OCI-M1 (cell line): ENCODE data around the gene TUBB2B.
"Not testable (repeated sequence)": the region's sequence is repeated elsewhere in the genome, so short reads cannot be mapped to it uniquely, and the experiment has no call there.

Source experiments
- DNase-seq: peaks from one replicate; lab custom pipeline; 2025; lab: John Stamatoyannopoulos, UW

TUBB2B gene

GRCh38 chr6:3258201-3258600, 30.7 kb upstream of the TUBB2B start:
- DNase-seq: no peak

GRCh38 chr6:3253597-3253961, 26.1 kb upstream of the TUBB2B start:
- no peak for DNase-seq

- DNase-seq: no peak
Measured at GRCh38 chr6:3252861-3253596, 25.6 kb upstream of the TUBB2B start.

DNA sequence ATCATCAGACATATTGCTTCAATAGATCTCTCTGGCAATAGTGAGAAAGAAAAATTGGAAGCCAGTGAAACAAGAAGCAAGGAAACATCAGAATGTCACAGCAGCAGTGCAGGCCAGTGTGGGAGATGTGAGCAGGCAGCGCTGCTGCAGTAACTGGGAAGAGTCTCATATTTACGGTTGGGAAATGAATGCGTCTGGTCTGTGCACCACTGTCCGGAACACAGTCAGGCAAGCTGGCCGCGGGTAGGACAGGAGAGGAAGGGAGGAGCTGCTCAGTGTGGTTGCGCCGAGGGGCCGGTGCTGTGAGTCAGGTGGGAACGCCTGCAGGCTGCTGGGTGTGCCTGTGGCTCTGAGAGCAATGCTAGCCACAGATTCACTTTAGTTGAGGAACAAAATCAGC, 24.9 kb upstream of the TUBB2B start:
- DNase-seq: no peak

DNA sequence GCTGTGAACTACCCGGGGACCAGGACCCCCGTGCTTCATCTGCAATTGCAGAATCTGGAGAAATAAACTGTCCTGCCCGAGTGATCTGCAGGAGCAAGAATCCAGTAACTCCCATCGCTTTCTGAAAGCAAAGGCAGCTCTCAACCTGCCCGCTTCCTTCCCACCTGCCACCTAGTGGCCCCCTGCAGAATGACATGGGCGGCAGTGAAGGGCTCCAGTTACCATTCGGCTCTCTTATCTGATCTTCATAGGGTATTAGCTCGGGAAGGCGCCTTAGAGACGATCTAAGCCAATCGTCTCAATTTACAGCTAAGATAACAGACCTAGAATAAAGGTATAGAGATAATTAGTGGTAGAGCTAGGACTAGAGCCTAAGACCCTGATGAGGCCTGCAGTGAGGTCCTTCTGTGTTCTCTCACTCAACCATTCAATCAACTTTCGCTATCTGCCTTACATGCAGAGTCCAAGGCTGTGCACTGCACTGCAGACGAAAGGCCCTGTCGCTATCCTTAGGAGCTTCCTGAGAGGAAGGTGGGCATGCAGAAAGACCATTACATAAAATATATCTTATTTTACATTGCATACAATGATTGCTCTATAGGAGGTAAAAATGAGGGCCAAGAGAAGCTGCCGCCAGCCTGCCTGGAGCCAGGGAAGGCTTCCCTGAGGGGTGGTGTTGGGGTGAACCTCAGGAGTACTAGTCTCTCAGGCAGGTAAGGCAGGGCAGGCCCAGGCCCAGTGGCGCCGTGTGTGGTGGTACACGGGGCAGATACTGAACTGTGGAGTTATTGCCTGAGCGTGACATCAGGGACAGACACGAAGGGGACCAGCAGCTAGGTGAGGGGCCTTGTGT, 24.2 kb upstream of the TUBB2B start:
- peak; percentile 97 for DNase-seq

GRCh38 chr6:3250231-3250675, 22.8 kb upstream of the TUBB2B start:
- no peak for DNase-seq

- DNase-seq: no peak
Measured at GRCh38 chr6:3249821-3250220, 22.4 kb upstream of the TUBB2B start.

DNA sequence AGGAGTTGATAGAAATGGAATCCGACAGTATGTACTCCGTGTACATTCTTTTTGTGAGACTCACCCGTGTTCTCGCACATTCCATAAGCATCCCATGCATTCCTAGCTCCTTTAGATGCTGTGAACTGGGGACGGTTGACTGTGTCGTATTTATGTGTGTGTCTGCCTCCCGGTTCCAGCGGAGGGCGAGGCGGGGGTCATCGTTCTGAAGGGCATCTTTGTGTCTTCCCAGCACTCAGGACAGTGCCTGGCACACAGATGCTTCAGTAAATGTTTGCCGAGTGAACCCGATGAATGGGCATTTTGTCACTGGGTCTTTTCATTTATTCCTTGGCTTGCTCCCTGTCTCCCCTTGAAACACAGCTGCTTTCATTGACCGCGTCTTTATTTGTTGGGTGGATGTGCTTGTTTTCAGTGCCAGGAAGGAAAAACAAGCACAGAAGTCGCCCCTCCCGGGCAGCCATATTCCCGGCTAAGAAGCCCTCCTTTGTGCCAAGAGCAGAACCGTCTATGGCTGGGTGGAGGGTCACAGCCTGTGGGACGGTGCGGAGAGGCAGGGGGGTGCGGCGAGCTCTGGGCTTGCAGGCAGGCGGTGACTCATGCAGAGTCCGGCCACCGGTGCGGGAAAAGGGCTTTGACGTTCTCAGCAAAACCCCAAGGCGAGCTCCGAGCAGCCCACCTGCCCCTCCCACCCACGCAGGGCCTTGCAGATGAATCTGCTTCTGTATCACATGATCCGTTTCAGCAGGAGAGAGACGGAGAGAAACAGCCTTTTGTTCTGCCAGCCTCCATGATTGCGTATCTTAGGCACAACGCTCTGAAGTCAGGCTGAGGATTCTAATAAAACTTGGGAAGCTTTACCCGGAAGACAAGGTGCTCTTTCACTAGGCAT, 20.0 kb upstream of the TUBB2B start:
- DNase-seq: no peak

- no peak for DNase-seq
Measured at GRCh38 chr6:3245216-3245615, 17.8 kb upstream of the TUBB2B start.

- not testable (repeated sequence) for DNase-seq
Measured at GRCh38 chr6:3244832-3245161, 17.3 kb upstream of the TUBB2B start.

GRCh38 chr6:3244003-3244831, 16.8 kb upstream of the TUBB2B start:
- DNase-seq: no peak

- no peak for DNase-seq
Measured at GRCh38 chr6:3242768-3243167, 15.3 kb upstream of the TUBB2B start.

DNA sequence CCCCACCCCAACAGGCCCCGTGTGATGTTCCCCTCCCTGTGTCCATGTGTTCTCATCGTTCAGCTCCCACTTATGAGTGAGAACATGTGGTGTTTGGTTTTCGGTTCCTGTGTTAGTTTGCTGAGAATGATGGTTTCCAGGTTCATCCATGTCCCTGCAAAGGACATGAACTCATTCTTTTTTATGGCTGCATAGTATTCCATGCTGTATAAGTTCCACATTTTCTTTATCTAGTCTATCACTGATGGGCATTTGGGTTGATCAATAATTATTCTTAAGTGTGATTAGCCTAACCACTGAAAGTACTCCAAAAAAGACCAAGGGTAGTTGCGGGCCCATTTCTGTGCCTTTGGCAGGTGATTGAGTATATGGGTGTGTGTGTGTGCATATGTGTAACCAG, 14.3 kb upstream of the TUBB2B start:
- not testable (repeated sequence) for DNase-seq

DNA sequence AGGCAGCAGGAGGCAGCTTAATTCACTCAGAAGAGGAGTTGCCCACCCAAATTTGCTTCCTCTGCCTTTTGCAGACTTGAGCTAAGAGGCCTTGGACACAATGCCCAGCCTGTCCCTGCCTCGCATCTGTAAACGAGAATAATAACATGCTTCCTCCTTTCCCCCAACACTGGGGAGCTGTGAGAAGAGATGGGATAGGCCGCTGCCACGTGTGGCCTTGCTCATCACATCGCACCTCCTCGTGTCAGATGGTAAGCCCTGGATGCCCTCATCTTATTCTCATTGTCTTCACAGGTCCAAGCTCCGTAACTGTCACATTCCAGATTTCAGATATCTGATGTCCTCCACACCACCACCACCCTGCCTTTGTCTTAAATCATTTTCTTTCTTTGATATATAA, 13.1 kb upstream of the TUBB2B start:
- DNase-seq: no peak

DNA sequence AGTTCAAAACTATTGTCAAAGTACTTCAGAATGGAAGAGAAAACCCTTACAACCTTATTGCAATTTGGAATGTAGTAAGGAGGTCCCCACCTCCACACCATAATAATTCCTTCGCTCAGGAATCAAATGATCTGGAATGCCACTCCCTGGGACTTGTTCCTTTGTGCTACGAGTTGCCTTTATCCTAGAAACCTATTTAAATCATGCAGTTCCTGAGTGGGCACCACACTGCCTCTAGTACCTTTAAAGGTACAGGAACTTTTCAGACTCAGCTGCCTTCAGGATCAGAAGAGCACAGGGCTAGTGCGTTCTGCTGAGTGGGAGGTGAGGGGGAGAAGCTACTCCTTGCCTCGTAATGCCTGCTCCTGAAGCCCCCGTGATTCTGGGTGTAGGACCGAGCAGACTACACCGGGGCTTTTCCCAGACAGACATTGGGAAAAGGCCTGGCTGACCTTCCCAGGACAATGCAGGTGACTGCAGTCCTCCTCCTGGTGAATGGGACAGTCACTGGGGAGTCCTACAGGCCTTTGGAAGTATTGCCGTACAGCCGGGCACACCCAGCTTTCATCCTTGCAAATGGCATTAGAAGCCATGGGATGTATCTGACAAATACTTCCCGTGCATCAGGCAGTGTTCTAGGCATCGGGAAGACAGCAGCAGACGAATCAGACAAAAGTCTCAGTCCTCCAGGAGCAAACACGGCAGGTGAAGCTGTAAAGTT, 11.8 kb upstream of the TUBB2B start:
- no peak for DNase-seq

DNA sequence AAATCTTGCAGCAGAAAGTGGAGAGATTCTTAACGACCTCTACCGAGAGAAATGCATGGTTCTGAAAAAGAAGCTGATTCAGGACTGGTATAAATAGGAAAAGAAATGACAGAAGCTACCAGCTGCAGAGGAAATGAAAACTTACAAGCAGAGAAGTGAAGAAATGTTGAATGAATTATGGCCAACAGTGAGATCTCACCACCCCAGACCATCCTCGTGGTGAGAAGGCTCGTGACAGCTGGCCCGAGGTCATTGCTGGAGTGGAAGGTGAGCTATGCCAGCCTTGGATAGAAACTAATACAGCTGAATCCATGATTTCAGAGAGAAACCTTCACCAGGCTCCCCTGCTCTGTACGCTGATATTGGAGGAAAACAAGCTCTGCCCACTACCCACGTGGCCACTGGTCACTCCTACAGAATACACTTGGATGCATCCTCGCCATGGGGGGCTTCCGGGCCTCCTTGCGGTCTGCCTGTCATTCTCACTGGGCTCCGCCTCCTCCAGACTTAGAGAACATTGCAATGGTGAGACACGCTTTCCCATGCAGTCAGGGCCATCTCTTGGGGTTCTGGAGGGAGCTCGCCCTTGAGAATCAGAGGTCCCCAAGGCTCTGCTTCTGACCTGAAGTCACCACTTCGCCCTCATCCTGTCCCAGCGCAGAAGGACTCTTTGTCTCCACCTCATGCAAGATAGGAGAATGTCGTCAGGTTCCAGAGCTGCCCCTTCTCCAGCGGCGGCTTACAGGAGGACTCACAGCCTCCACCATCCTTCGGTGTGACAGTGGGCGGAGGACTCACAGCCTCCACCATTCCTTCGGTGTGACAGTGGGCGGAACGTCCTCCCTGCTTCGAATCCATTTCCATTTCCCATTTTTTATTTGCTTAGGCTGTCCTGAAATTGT, 10.6 kb upstream of the TUBB2B start:
- peak; percentile 17 for DNase-seq

DNA sequence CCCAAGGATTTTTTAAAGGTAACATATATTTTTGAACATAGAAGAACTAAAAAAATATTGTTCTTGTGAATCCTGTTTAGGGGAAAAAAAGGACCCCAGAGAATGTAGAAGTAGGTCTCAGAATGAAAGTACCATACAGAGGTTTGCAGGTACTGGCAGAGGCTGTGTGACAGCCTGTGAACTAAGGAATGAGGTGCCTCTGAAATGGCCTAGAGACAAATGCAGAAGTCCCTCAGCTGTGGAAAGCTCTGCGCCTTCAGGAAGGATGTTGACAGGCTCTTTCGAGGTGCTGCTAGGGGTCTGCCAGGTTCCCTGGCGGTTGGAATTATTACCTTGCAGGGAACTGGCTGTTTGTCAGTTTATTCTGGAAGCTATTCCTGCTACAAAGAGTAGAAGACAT, 8.6 kb upstream of the TUBB2B start:
- no peak for DNase-seq

GRCh38 chr6:3235486-3235885, 8.0 kb upstream of the TUBB2B start:
- DNase-seq: no peak

DNA sequence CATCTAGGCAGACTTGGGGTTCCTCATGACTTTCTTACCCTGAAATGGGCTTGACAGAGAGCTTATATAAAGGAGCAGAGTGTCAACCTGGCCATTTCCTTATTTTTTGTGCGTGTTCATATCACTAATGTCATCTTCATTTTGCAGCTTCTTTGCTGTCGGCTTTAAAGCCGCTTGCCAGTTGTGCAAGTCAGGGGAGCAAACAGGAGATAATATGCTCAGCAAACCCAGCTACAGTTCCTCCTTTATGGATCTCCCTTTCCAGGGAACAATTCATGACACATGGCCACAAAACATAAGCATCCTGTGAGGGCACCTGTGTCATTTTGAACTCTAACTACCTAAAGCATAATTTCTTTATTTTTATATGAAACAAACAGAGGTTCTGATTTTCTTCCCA, 6.5 kb upstream of the TUBB2B start:
- DNase-seq: peak; percentile 27

DNA sequence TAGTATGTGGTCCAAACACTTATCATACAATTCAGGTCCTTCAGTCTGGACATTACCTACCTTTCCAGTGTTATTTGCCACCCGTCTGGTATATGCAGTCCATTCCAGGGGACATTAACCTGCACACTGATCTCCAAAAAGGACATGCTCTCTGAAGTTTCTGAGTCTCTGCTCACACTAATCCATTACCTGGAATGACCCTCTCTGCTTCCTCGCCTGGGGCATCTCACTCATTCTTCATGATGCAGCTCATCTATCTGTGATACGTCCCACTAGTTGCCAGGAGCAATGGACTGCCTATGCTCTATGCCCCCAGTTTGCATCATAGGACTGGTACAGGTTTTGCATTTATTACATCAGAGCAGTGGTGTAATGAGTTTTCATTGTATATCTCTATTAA, 5.9 kb upstream of the TUBB2B start:
- no peak for DNase-seq
